GM12878 (cell line): ENCODE measurements around the gene HSPBAP1. TPM values are rescaled to one million over a fixed set of nuclear protein-coding genes. Genes with fewer than 3 reads are reported as not detected.

Source experiments
- ATAC-seq: fragments of 200-7000 bp; cut with Tn5 transposase; 3 replicates; pipeline ENCODE4 v1.9.1; 2020; ENCODE audit warnings: mild to moderate bottlenecking, moderate library complexity
- BruUV-seq: library from RNA; stranded (reverse); fragments of 400-500 nt; replicated peaks from 2 replicates; lab custom pipeline; 2021; lab: Mats Ljungman, UMichigan
- CTCF ChIA-PET: fragments of 300-600 bp; sonication (Branson Sonifier 250); formaldehyde crosslinking; extraction: SDS; loops from one replicate; lab custom pipeline; 2021; ENCODE audit warnings: inconsistent platforms; lab: Yijun Ruan, JAX
- POLR2A ChIA-PET: fragments of 350-600 bp; formaldehyde crosslinking; extraction: SDS; loops from one replicate; lab custom pipeline; 2021; ENCODE audit warnings: inconsistent platforms; lab: Charles Lee
- RAD21 ChIA-PET: fragments of 300-600 bp; sonication (Branson Sonifier 250); formaldehyde crosslinking; loops from one replicate; lab custom pipeline; 2023; ENCODE audit warnings: antibody characterized with exemption; ENCODE audit not compliant: unreplicated experiment; lab: Charles Lee
- SMC1A ChIA-PET: fragments of 300-600 bp; sonication (Branson Sonifier 250); formaldehyde crosslinking; loops from one replicate; lab custom pipeline; 2023; ENCODE audit not compliant: unreplicated experiment, uncharacterized antibody; lab: Charles Lee
- DNase-seq: peaks from one replicate; pipeline ENCODE4 v3.0.0-alpha.2; 2011; ENCODE audit warnings: low read depth, low spot score
- FAIRE-seq: peaks from 3 replicates; lab custom pipeline; 2011; peaks lifted over from hg19 to GRCh38; lab: Jason Lieb, UNC
- H2AFZ ChIP-seq: 2 replicates; pipeline ENCODE4 v1.6.0; 2011; ENCODE audit warnings: low read depth, low read length, control low read depth; ENCODE audit not compliant: control insufficient read depth
- H3K27ac ChIP-seq: 2 replicates; pipeline ENCODE4 v1.5.1; 2011; ENCODE audit warnings: control low read depth; ENCODE audit not compliant: control insufficient read depth, insufficient read depth
- H3K27me3 ChIP-seq, 2 experiments: replicated peaks in 1 of 2; 2 replicates each; pipeline versions ENCODE4 v1.6.0 to v1.6.1; 2011; ENCODE audit warnings: low read length in 1 of 2; ENCODE audit not compliant: control insufficient read depth in 2 of 2, insufficient read depth in 2 of 2
- H3K36me3 ChIP-seq, 2 experiments: 2 replicates each; pipeline ENCODE4 v1.5.1; 2011; ENCODE audit warnings: low read length in 1 of 2; ENCODE audit not compliant: control insufficient read depth in 2 of 2, insufficient read depth in 2 of 2
- H3K4me1 ChIP-seq: 2 replicates; pipeline ENCODE4 v1.6.1; 2011; ENCODE audit warnings: mild to moderate bottlenecking, low read length, moderate library complexity, mixed read lengths; ENCODE audit not compliant: control insufficient read depth, insufficient read depth
- H3K4me2 ChIP-seq: 2 replicates; pipeline ENCODE4 v1.6.0; 2011; ENCODE audit warnings: control low read depth; ENCODE audit not compliant: control insufficient read depth, insufficient read depth
- H3K4me3 ChIP-seq: fragments of 200-600 bp; sonication (generic); 2 replicates; pipeline ENCODE4 v1.5.1; 2016
- H3K79me2 ChIP-seq: 2 replicates; pipeline ENCODE4 v1.6.0; 2011; ENCODE audit warnings: low read length; ENCODE audit not compliant: control insufficient read depth, insufficient read depth
- H3K9ac ChIP-seq: 2 replicates; pipeline ENCODE4 v1.8.0; 2011; ENCODE audit warnings: low read length, control low read depth, mixed read lengths; ENCODE audit not compliant: control insufficient read depth, insufficient read depth
- H3K9me3 ChIP-seq: replicated peaks from 3 replicates; pipeline ENCODE4 v1.5.1; 2011; ENCODE audit warnings: mild to moderate bottlenecking, low read length; ENCODE audit not compliant: control insufficient read depth, insufficient read depth
- H4K20me1 ChIP-seq: 2 replicates; pipeline ENCODE4 v1.6.0; 2011; ENCODE audit not compliant: control insufficient read depth, insufficient read depth
- CREB1 ChIP-seq: IDR thresholded peaks from 2 replicates; pipeline ENCODE4 v1.6.1; 2012; ENCODE audit warnings: low read depth, mild to moderate bottlenecking, inconsistent platforms
- PAX5 ChIP-seq: IDR thresholded peaks from 2 replicates; pipeline ENCODE4 v1.6.1; 2011; ENCODE audit warnings: low read depth, low read length, borderline replicate concordance
- POLR2AphosphoS2 ChIP-seq: IDR thresholded peaks from 2 replicates; pipeline ENCODE4 v1.6.1; 2011; ENCODE audit warnings: low read depth, mild to moderate bottlenecking, low read length, improper control_type of control experiment, moderate library complexity
- RCOR1 ChIP-seq: conservative IDR thresholded peaks from 2 replicates; pipeline ENCODE4 v1.6.1; 2012; ENCODE audit warnings: low read depth, low read length, improper control_type of control experiment
- RELA ChIP-seq: fragments of 450-650 bp; IDR thresholded peaks from 2 replicates; pipeline ENCODE4 v1.8.0; 2014; ENCODE audit warnings: borderline replicate concordance; ENCODE audit not compliant: partially characterized antibody
- SPI1 ChIP-seq: IDR thresholded peaks from 2 replicates; pipeline ENCODE4 v1.6.1; 2011; ENCODE audit warnings: low read depth, mild to moderate bottlenecking, low read length, moderate library complexity, borderline replicate concordance; ENCODE audit not compliant: insufficient read depth
- SREBF1 ChIP-seq: IDR thresholded peaks from 2 replicates; pipeline ENCODE4 v1.6.1; 2012; ENCODE audit warnings: mild to moderate bottlenecking, low read length
- WGBS: methylation state at CpG from one replicate; pipeline ENCODE4 v1.1.6; 2016; ENCODE audit warnings: low lambda C conversion rate; ENCODE audit not compliant: insufficient replicate concordance, insufficient coverage; ENCODE audit errors: missing lambda C conversion rate; 5-methylcytosine and 5-hydroxymethylcytosine counted together
- in situ Hi-C: fragments of 300-500 bp; cut with MboI; formaldehyde crosslinking; loops from 9 replicates; pipeline ENCODE4 v1.14.3; 2018; ENCODE audit warnings: mixed read lengths
- intact Hi-C: fragments of 100-400 bp; cut with micrococcal nuclease; formaldehyde crosslinking; loops from one replicate; pipeline ENCODE4 v1.14.2; 2022; ENCODE audit not compliant: unreplicated experiment
- polyA plus RNA-seq, 11 experiments: library from polyadenylated mRNA; depleted of rRNA in 4 of 11; unstranded in 6 of 11; stranded (reverse) in 5 of 11; fragments of >200 nt; fragmentation: Nextera tagmentation in 4 of 11; fragmentation: Illumina TruSeq in 1 of 11; extraction: Ambion mirVana in 4 of 11; extraction: Trizol in 1 of 11; gene quantifications; 1 replicate in 1 of 11; 2 replicates in 10 of 11; pipeline versions ENCODE4 v1.2.1 to v1.2.3, GENCODE V29; 2011 to 2016; ENCODE audit warnings: inconsistent platforms in 2 of 11, missing spikeins in 2 of 11, low read depth in 1 of 11
- total RNA-seq, 4 experiments: library from RNA; depleted of rRNA in 3 of 4; stranded (reverse); fragments of >200 nt in 3 of 4; fragmentation: Illumina TruSeq in 1 of 4; extraction: Trizol in 1 of 4; gene quantifications; 2 replicates each; pipeline versions ENCODE4 v1.2.1 to v1.2.3, GENCODE V29; 2013 to 2021
- TF ChIP-seq, protein P1 (sequence below): IDR thresholded peaks from 2 replicates; pipeline ENCODE4 v1.6.1; 2012; ENCODE audit warnings: low read depth, low read length, improper control_type of control experiment

HSPBAP1 gene
- total and polyA plus RNA-seq, 10 of the 15 experiments (the other 5 are each of a cell fraction or from before 2014, with no cell fraction given): 3.2 to 10.3 (median 7.9) TPM

DNA sequence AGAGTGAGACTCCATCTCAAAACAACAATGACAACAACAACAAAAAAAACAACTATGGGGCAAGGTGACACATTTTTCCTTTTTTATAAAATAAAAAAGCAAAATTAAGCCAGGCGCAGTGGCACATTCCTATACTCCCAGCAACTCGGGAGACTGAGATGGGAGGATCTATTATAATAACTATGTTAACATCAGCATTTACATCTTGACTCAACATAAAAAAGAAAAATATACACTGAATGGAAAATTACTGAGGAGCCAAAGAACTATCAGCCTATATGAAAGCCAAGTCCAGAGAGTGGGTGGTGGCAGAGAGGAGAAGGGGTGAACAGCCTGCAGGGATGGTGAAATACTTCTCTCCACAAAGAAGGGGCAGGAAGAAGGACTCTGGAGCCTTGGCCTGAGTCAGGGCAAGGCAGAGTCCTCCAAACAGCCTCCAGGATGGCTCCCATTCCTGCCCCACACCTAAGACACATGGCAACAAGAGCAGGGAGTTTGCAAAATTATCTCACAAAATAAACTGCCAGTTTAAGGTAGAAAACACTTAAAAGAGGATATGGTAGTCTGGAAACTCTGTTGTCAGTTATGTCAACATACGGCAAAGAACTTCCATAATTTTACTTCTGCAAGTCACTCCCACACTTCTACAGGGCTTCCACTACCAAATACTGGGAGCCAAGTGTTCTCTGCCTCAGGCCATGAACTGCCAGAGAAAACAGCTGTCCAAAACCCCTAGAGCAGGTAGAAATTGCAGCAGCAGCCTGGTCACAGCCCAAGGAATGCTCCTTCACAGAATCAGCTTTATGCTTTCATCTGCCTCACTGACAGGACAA lies 25.9 kb downstream of the HSPBAP1 start (continued):
- TF ChIP-seq, protein P1, sequence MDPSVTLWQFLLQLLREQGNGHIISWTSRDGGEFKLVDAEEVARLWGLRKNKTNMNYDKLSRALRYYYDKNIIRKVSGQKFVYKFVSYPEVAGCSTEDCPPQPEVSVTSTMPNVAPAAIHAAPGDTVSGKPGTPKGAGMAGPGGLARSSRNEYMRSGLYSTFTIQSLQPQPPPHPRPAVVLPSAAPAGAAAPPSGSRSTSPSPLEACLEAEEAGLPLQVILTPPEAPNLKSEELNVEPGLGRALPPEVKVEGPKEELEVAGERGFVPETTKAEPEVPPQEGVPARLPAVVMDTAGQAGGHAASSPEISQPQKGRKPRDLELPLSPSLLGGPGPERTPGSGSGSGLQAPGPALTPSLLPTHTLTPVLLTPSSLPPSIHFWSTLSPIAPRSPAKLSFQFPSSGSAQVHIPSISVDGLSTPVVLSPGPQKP: no peak

- no peaks in the 10 kb centered on the region for H3K27me3 ChIP-seq
- in situ Hi-C loops: no loop called here
- no peaks in the 10 kb centered on the region for H3K36me3 ChIP-seq
- BruUV-seq: no TSS peak
- no peak overlapping the region for H3K4me2 ChIP-seq
- H3K27ac ChIP-seq: no peak overlapping the region
- H4K20me1 ChIP-seq: no peaks in the 10 kb centered on the region
- H3K9ac ChIP-seq: no peak overlapping the region
- H3K79me2 ChIP-seq: no peaks in the 10 kb centered on the region
- no peak for FAIRE-seq
- no peaks in the 10 kb centered on the region for H3K9me3 ChIP-seq
- TF ChIP-seq CREB1: no peak
- TF ChIP-seq PAX5: no peak
- TF ChIP-seq RELA: no peak
- TF ChIP-seq POLR2AphosphoS2: no peak
- no peak for TF ChIP-seq SREBF1
- no peak for TF ChIP-seq RCOR1
- no peak for TF ChIP-seq SPI1
- DNase-seq: no peak
- ChIA-PET POLR2A (no interaction called here), SMC1A (interaction anchor here (0.6 kb wide), 1 partner anchor 11 kb away, joined by 4 read pairs; no protein-coding TSS in a partner anchor), CTCF (interaction anchor here (1.0 to 2.4 kb wide), 3 partner anchors 10 to 360 kb away, joined by 3 to 16 read pairs (median 3); no protein-coding TSS in a partner anchor), RAD21 (interaction anchor here (0.9 kb wide), 1 partner anchor 8 kb away, joined by 3 read pairs; no protein-coding TSS in a partner anchor)
- no peak for ATAC-seq
- WGBS: 97% methylated on average over 3 of the region's 3 CpGs
- no peak overlapping the region for H3K4me3 ChIP-seq
- no peaks in the 10 kb centered on the region for H3K4me1 ChIP-seq
- H2AFZ ChIP-seq: no peak overlapping the region
- intact Hi-C loops: no loop called here
Measured at GRCh38 chr3:122766430-122766829, 27.2 kb downstream of the HSPBAP1 start.
